ENCODE results near the gene CD47. TPM values are rescaled to one million over a fixed set of nuclear protein-coding genes. Genes with fewer than 3 reads are reported as not detected.

CD47 gene
- total RNA-seq, 1 experiment from 2014 or later: 63.6 TPM

DNA sequence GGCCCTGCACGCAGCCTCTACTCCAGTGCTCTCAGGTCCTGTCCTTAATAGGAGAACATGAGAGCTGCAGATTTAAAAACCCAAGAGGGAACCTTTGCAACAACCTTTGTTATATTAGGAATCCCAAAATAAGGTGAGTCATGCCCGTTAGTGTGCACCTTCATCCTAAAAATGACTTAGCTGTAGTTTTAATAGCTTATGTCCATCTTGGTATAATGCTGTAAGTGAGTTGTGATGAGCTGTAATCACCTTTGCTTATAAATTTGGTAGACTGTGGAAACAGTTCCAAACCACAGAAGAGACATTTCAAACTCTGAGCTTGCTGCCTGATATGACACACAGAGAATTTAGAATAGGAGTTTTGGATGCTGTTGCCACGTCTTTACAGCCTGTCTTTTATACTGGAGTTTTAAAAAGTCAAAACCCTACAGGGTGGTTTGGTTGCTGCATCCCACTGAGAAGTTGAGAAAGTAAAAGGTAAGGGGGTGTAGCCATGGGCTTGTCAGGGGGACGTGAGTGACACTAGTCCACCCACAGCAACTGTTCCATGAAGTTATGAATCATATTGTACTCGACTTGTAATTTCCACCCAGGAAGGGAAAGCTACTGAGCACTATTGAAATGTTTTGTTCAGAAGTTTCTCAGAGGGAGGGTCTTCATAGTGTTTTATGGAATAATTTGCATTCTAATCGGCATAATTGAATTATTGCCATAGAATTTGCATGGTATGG is 27.4 kb upstream of the CD47 start:
- Histone ChIP-seq H4K20me1 (ENCODE audit: low read length) (no peaks in the 10 kb centered on the region), H3K4me2 (ENCODE audit: low read length) (peak overlapping the region; percentile 53), H3K79me2 (ENCODE audit: low read length) (no peaks in the 10 kb centered on the region), H3K36me3 (ENCODE audit: low read depth, low read length) (no peaks in the 10 kb centered on the region), H3K9me3 (ENCODE audit: low read length) (no peaks in the 10 kb centered on the region), H3F3A (ENCODE audit: low read length, unreplicated experiment) (no peaks in the 10 kb centered on the region), H2AFZ (ENCODE audit: low read length) (no peak overlapping the region), H3K9me2 (replicated peaks; ENCODE audit: low read length) (no peaks in the 10 kb centered on the region), H3K4me3 (ENCODE audit: low read length) (no peak overlapping the region), H3K9ac (ENCODE audit: low read length) (no peak overlapping the region), H3K27me3 (ENCODE audit: low read length) (no peaks in the 10 kb centered on the region), H3K27ac (ENCODE audit: low read length) (no peak overlapping the region), H3K4me1 (ENCODE audit: insufficient read depth, low read length) (peaks cover 21% of the 10 kb centered on the region)
- DNase-seq: peak; percentile 63
- intact Hi-C loops (cut with micrococcal nuclease): no loop called here
- BruUV-seq (replicated peaks): no TSS peak
- peak; percentile 72 for ATAC-seq
- TF ChIP-seq EZH2phosphoT487 (IDR thresholded peaks at IDR 0.05; ENCODE audit: borderline replicate concordance, low read length) (no peak), EZH2 (IDR thresholded peaks at IDR 0.05; ENCODE audit: low read length, unreplicated experiment) (no peak)
- TF ChIP-seq, protein P1, sequence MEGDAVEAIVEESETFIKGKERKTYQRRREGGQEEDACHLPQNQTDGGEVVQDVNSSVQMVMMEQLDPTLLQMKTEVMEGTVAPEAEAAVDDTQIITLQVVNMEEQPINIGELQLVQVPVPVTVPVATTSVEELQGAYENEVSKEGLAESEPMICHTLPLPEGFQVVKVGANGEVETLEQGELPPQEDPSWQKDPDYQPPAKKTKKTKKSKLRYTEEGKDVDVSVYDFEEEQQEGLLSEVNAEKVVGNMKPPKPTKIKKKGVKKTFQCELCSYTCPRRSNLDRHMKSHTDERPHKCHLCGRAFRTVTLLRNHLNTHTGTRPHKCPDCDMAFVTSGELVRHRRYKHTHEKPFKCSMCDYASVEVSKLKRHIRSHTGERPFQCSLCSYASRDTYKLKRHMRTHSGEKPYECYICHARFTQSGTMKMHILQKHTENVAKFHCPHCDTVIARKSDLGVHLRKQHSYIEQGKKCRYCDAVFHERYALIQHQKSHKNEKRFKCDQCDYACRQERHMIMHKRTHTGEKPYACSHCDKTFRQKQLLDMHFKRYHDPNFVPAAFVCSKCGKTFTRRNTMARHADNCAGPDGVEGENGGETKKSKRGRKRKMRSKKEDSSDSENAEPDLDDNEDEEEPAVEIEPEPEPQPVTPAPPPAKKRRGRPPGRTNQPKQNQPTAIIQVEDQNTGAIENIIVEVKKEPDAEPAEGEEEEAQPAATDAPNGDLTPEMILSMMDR (conservative IDR thresholded peaks at IDR 0.05; ENCODE audit: low read depth, low read length): no peak
- ChIA-PET CTCF (no interaction called here), POLR2A (ENCODE audit: unreplicated experiment) (interaction anchor here (0.5 kb wide), 1 partner anchor 471 kb away, joined by 3 read pairs; the partner anchor contains the start of genes CIP2A and DZIP3)

DNA sequence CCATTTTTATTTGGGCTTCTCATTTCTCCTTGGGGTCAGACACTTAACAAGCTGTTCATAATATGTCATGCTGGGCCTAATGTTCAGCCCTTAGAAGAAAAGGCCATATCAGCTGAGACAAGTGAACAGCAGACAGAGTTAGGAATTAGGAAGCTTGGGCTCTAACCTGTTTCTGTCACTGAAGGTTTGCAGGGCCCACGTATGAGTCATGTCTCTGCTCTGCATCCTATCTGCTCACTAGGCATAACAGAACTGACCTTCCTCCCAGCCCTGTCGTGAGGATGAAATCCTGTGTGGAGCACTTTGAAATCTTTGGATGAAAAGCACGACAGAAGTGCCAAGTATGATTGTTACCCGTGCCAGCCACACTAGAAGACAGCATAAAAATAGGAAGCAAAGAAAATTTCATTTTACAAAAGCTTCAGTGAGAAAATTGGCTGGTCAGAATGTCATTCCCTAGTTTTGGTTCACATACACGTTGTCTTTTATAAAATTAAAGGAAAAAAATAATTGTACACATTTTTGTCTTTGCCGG is 26.5 kb upstream of the CD47 start:
- POLR2A ChIA-PET (ENCODE audit: unreplicated experiment): interaction anchor here (0.5 kb wide), 1 partner anchor 189 kb away, joined by 5 read pairs; no protein-coding TSS in a partner anchor
- CTCF ChIA-PET: no interaction called here
- peak; percentile 85 for ATAC-seq

More for the DNA sequence above, 26.5 kb upstream of the CD47 start:
- DNase-seq: peak; percentile 57
- Histone ChIP-seq H4K20me1 (ENCODE audit: low read length) (no peaks in the 10 kb centered on the region), H2AFZ (ENCODE audit: low read length) (no peak overlapping the region), H3F3A (ENCODE audit: low read length, unreplicated experiment) (no peaks in the 10 kb centered on the region), H3K9me3 (ENCODE audit: low read length) (no peaks in the 10 kb centered on the region), H3K4me2 (ENCODE audit: low read length) (peak overlapping the region; percentile 53; the same call in 1 of the 2 replicates), H3K9ac (ENCODE audit: low read length) (no peak overlapping the region), H3K4me1 (ENCODE audit: insufficient read depth, low read length) (peaks cover 21% of the 10 kb centered on the region), H3K4me3 (ENCODE audit: low read length) (no peak overlapping the region), H3K79me2 (ENCODE audit: low read length) (no peaks in the 10 kb centered on the region), H3K27ac (ENCODE audit: low read length) (no peak overlapping the region), H3K36me3 (ENCODE audit: low read depth, low read length) (no peaks in the 10 kb centered on the region), H3K9me2 (replicated peaks; ENCODE audit: low read length) (no peaks in the 10 kb centered on the region), H3K27me3 (ENCODE audit: low read length) (no peaks in the 10 kb centered on the region)
- intact Hi-C loops (cut with micrococcal nuclease): no loop called here
- no peak for TF ChIP-seq EZH2 (IDR thresholded peaks at IDR 0.05; ENCODE audit: low read length, unreplicated experiment)
- TF ChIP-seq EZH2phosphoT487 (IDR thresholded peaks at IDR 0.05; ENCODE audit: borderline replicate concordance, low read length): no peak
- TF ChIP-seq, protein P1 (conservative IDR thresholded peaks at IDR 0.05; ENCODE audit: low read depth, low read length): no peak
- BruUV-seq (replicated peaks): no TSS peak

Measured in PC-3 (cell line).